IMR-90 (cell line): ENCODE data around the gene ALKBH7. TPM values are rescaled to one million over a fixed set of nuclear protein-coding genes. Genes with fewer than 3 reads are reported as not detected.

ENCODE experiments used
- ATAC-seq: fragments of 200-7000 bp; cut with Tn5 transposase; 2 replicates; pipeline ENCODE4 v1.9.1; 2020; ENCODE audit warnings: low read depth, mild to moderate bottlenecking, moderate library complexity
- BruUV-seq: library from RNA; stranded (reverse); fragments of 400-500 nt; replicated peaks from 2 replicates; lab custom pipeline; 2021; lab: Mats Ljungman, UMichigan
- CTCF ChIA-PET: fragments of 300-600 bp; formaldehyde crosslinking; extraction: SDS; loops from one replicate; lab custom pipeline; 2021; ENCODE audit warnings: antibody characterized with exemption; lab: Yijun Ruan, JAX
- POLR2A ChIA-PET: fragments of 300-600 bp; sonication (Branson Sonifier 250); formaldehyde crosslinking; loops from one replicate; lab custom pipeline; 2022; ENCODE audit warnings: antibody characterized with exemption; ENCODE audit not compliant: unreplicated experiment; lab: Charles Lee
- DNase-seq: peaks from one replicate; pipeline ENCODE4 v3.0.0; 2013
- H2AFZ ChIP-seq: replicated peaks from 2 replicates; pipeline ENCODE3; 2013; ENCODE audit warnings: low read length, mild to moderate bottlenecking; ENCODE audit not compliant: poor library complexity
- H2AK5ac ChIP-seq: 2 replicates; pipeline ENCODE4 v1.6.1; 2013; ENCODE audit warnings: low read depth, low read length, inconsistent platforms
- H2AK9ac ChIP-seq: replicated peaks from 2 replicates; pipeline ENCODE3; 2013; ENCODE audit warnings: mild to moderate bottlenecking, low read depth, low read length, moderate library complexity; ENCODE audit not compliant: poor library complexity
- H2BK120ac ChIP-seq: 2 replicates; pipeline ENCODE4 v1.6.1; 2013; ENCODE audit warnings: low read depth, low read length, inconsistent platforms
- H2BK15ac ChIP-seq: 3 replicates; pipeline ENCODE4 v1.6.1; 2013; ENCODE audit warnings: low read depth, low read length, inconsistent platforms
- H2BK20ac ChIP-seq: 2 replicates; pipeline ENCODE4 v1.6.1; 2013; ENCODE audit warnings: low read depth, mild to moderate bottlenecking, inconsistent platforms, low read length, moderate library complexity
- H2BK5ac ChIP-seq: 2 replicates; pipeline ENCODE4 v1.6.1; 2013; ENCODE audit warnings: mild to moderate bottlenecking, low read depth, low read length, inconsistent platforms; ENCODE audit not compliant: poor library complexity, severe bottlenecking
- H3K14ac ChIP-seq: replicated peaks from 2 replicates; pipeline ENCODE4 v1.6.1; 2013; ENCODE audit warnings: low read depth, low read length, inconsistent platforms
- H3K18ac ChIP-seq: 2 replicates; pipeline ENCODE4 v1.6.1; 2013; ENCODE audit warnings: low read depth, low read length, control low read depth
- H3K23ac ChIP-seq: 2 replicates; pipeline ENCODE4 v1.6.1; 2013; ENCODE audit warnings: low read depth, low read length, inconsistent platforms
- H3K27ac ChIP-seq: 2 replicates; pipeline ENCODE4 v1.5.1; 2013; ENCODE audit warnings: mild to moderate bottlenecking, control low read depth, low read length; ENCODE audit not compliant: insufficient read depth
- H3K27me3 ChIP-seq: 2 replicates; pipeline ENCODE4 v1.6.1; 2013; ENCODE audit warnings: low read length; ENCODE audit not compliant: control insufficient read depth, insufficient read depth
- H3K36me3 ChIP-seq: 2 replicates; pipeline ENCODE4 v1.6.1; 2013; ENCODE audit warnings: low read length, mixed read lengths; ENCODE audit not compliant: control insufficient read depth, insufficient read depth
- H3K4ac ChIP-seq: 2 replicates; pipeline ENCODE4 v1.6.1; 2013; ENCODE audit warnings: low read depth, low read length, inconsistent platforms
- H3K4me1 ChIP-seq: 2 replicates; pipeline ENCODE4 v1.6.1; 2013; ENCODE audit warnings: low read length, mixed read lengths; ENCODE audit not compliant: control insufficient read depth, insufficient read depth
- H3K4me2 ChIP-seq: 2 replicates; pipeline ENCODE4 v1.6.1; 2013; ENCODE audit warnings: low read depth, mild to moderate bottlenecking, control low read depth, low read length, moderate library complexity
- H3K4me3 ChIP-seq: 2 replicates; pipeline ENCODE4 v1.5.1; 2013; ENCODE audit warnings: low read depth, mild to moderate bottlenecking, control low read depth, low read length, moderate library complexity; ENCODE audit not compliant: insufficient read depth
- H3K56ac ChIP-seq: 2 replicates; pipeline ENCODE4 v1.6.1; 2013; ENCODE audit warnings: low read length, inconsistent platforms; ENCODE audit not compliant: insufficient read depth; ENCODE audit errors: extremely low read depth
- H3K79me1 ChIP-seq, 2 experiments: 2 replicates each; pipeline ENCODE4 v1.6.1; 2013; ENCODE audit warnings: low read length in 2 of 2, inconsistent platforms in 1 of 2, low read depth in 1 of 2
- H3K9ac ChIP-seq: 2 replicates; pipeline ENCODE4 v1.6.1; 2013; ENCODE audit warnings: low read depth, low read length, control low read depth
- H3K9me1 ChIP-seq: 2 replicates; pipeline ENCODE4 v1.6.1; 2013; ENCODE audit warnings: low read length, inconsistent platforms; ENCODE audit not compliant: insufficient read depth
- H3K9me3 ChIP-seq: 2 replicates; pipeline ENCODE4 v1.6.1; 2013; ENCODE audit warnings: low read length; ENCODE audit not compliant: control insufficient read depth, insufficient read depth
- H4K20me1 ChIP-seq: 2 replicates; pipeline ENCODE4 v1.6.1; 2013; ENCODE audit warnings: low read length, inconsistent platforms; ENCODE audit not compliant: insufficient read depth
- H4K5ac ChIP-seq: 2 replicates; pipeline ENCODE4 v1.6.1; 2013; ENCODE audit warnings: mild to moderate bottlenecking, low read depth, low read length, control low read depth
- H4K8ac ChIP-seq, 2 experiments: 2 replicates each; pipeline ENCODE4 v1.6.1; 2013; ENCODE audit warnings: low read depth in 2 of 2, low read length in 2 of 2, control low read depth in 1 of 2, inconsistent platforms in 1 of 2
- H4K91ac ChIP-seq: 2 replicates; pipeline ENCODE4 v1.6.1; 2013; ENCODE audit warnings: low read depth, low read length, inconsistent platforms; ENCODE audit not compliant: insufficient read depth
- CHD1 ChIP-seq: IDR thresholded peaks from 2 replicates; pipeline ENCODE4 v1.6.1; 2012; ENCODE audit warnings: low read depth, low read length, improper control_type of control experiment
- POLR2A ChIP-seq: IDR thresholded peaks from 2 replicates; pipeline ENCODE4 v1.6.1; 2012; ENCODE audit warnings: mild to moderate bottlenecking, low read depth, low read length
- WGBS, 2 experiments: methylation state at CpG; one replicate each; pipeline versions ENCODE4 v1.1.5 to v1.1.7; 2013; ENCODE audit warnings: missing lambda C conversion rate in 2 of 2; ENCODE audit not compliant: insufficient read length in 1 of 2; ENCODE audit errors: extremely low coverage in 2 of 2; 5-methylcytosine and 5-hydroxymethylcytosine counted together
- dilution Hi-C: fragments of 300-500 bp; cut with HindIII; formaldehyde crosslinking; loops from one replicate; pipeline ENCODE4 v1.14.3; 2018; ENCODE audit warnings: low sequenced_read_pairs; ENCODE audit not compliant: unreplicated experiment
- in situ Hi-C: fragments of 300-500 bp; cut with MboI; formaldehyde crosslinking; loops from 3 replicates; pipeline ENCODE4 v1.14.3; 2019; ENCODE audit warnings: low sequenced_read_pairs, inconsistent platforms, mixed read lengths
- intact Hi-C: fragments of 100-400 bp; cut with micrococcal nuclease; formaldehyde crosslinking; loops from 2 replicates; pipeline ENCODE4 v1.10.0; 2022
- polyA plus RNA-seq, 3 experiments: library from polyadenylated mRNA; depleted of rRNA; stranded (reverse); fragments of >200 nt; gene quantifications; 2 replicates each; pipeline ENCODE4 v1.2.3, GENCODE V29; 2012; ENCODE audit warnings: low replicate concordance in 1 of 3
- total RNA-seq: library from RNA; depleted of rRNA; stranded (reverse); fragments of >200 nt; gene quantifications from 2 replicates; pipeline ENCODE4 v1.2.3, GENCODE V29; 2012
- TF ChIP-seq, protein P1 (sequence below): fragments of 150-350 bp; IDR thresholded peaks from 2 replicates; pipeline ENCODE4 v1.6.1; 2016; ENCODE audit warnings: low read depth, mild to moderate bottlenecking, low read length, moderate library complexity, borderline replicate concordance
- TF ChIP-seq, protein P2 (sequence below): fragments of 150-350 bp; IDR thresholded peaks from 2 replicates; pipeline ENCODE4 v1.6.1; 2017; ENCODE audit warnings: mild to moderate bottlenecking, antibody characterized with exemption, low read length, low read depth

ALKBH7 gene
- total and polyA plus RNA-seq, 2 of the 4 experiments (the other 2 are of a cell fraction): 9.3 to 22.5 TPM

DNA sequence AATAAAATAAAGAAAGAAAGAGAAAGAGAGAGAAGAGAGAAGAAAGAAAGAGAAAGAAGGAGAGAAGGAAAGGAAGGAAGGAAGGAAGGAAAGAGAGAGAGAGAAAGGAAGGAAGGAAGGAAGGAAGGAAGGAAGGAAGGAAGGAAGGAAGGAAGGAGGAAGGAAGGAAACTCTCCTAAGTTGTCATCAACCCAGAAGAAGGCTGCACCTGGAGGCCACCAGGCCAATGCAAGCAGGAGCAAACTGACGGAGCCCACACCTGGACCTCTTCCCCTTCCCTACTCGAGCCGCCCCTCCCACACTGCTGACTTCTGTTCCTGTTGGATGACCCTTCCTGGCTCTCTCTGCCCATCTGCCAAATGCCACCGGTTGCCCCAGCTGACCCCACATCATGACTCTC is 47.8 kb upstream of the ALKBH7 start:
- no peak overlapping the region for H3K9ac ChIP-seq
- H2BK120ac ChIP-seq: no peak overlapping the region
- dilution Hi-C loops (no loop called here), in situ Hi-C loops (no loop called here), intact Hi-C loops (no loop called here)
- H3K9me3 ChIP-seq: no peaks in the 10 kb centered on the region
- WGBS, 2 experiments: 47% methylated on average over 4 of the region's 4 CpGs; no CpG with 5 or more reads in 1 of the 2 experiments
- no peak overlapping the region for H3K27ac ChIP-seq
- no peaks in the 10 kb centered on the region for H3K79me1 ChIP-seq
- ChIA-PET POLR2A (no interaction called here), CTCF (no interaction called here)
- no peak overlapping the region for H4K8ac ChIP-seq
- no peak overlapping the region for H3K4me3 ChIP-seq
- peaks cover 6% of the 10 kb centered on the region for H3K27me3 ChIP-seq
- H3K4me2 ChIP-seq: no peak overlapping the region
- TF ChIP-seq, protein P1, sequence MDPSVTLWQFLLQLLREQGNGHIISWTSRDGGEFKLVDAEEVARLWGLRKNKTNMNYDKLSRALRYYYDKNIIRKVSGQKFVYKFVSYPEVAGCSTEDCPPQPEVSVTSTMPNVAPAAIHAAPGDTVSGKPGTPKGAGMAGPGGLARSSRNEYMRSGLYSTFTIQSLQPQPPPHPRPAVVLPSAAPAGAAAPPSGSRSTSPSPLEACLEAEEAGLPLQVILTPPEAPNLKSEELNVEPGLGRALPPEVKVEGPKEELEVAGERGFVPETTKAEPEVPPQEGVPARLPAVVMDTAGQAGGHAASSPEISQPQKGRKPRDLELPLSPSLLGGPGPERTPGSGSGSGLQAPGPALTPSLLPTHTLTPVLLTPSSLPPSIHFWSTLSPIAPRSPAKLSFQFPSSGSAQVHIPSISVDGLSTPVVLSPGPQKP: no peak
- TF ChIP-seq CHD1 (no peak), POLR2A (no peak)
- TF ChIP-seq, protein P2, sequence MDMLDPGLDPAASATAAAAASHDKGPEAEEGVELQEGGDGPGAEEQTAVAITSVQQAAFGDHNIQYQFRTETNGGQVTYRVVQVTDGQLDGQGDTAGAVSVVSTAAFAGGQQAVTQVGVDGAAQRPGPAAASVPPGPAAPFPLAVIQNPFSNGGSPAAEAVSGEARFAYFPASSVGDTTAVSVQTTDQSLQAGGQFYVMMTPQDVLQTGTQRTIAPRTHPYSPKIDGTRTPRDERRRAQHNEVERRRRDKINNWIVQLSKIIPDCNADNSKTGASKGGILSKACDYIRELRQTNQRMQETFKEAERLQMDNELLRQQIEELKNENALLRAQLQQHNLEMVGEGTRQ: no peak
- H3K4me1 ChIP-seq: no peaks in the 10 kb centered on the region
- DNase-seq: no peak
- H3K36me3 ChIP-seq: no peaks in the 10 kb centered on the region
- H3K14ac ChIP-seq: no peak overlapping the region
- H2BK20ac ChIP-seq: no peak overlapping the region
- BruUV-seq: no TSS peak
- no peaks in the 10 kb centered on the region for H4K20me1 ChIP-seq
- no peak for ATAC-seq
- no peaks in the 10 kb centered on the region for H3K9me1 ChIP-seq
- no peak overlapping the region for H3K4ac ChIP-seq
- H4K5ac ChIP-seq: no peak overlapping the region
- no peak overlapping the region for H4K91ac ChIP-seq
- H2AFZ ChIP-seq: no peak overlapping the region
- no peak overlapping the region for H2BK5ac ChIP-seq
- no peak overlapping the region for H3K23ac ChIP-seq
- H2BK15ac ChIP-seq: no peak overlapping the region
- no peak overlapping the region for H2AK9ac ChIP-seq
- no peak overlapping the region for H2AK5ac ChIP-seq
- H3K56ac ChIP-seq: no peak overlapping the region
- H3K18ac ChIP-seq: no peak overlapping the region
